K562 (cell line): ENCODE data around the gene WDR13. TPM values are rescaled to one million over a fixed set of nuclear protein-coding genes. Genes with fewer than 3 reads are reported as not detected.

Source experiments
- ATAC-seq: fragments of 200-7000 bp; cut with Tn5 transposase; 3 replicates; pipeline ENCODE4 v1.9.1; 2020; ENCODE audit warnings: moderate library complexity
- BruUV-seq: library from RNA; stranded (reverse); fragments of 400-500 nt; replicated peaks from 2 replicates; lab custom pipeline; 2021; lab: Mats Ljungman, UMichigan
- CTCF ChIA-PET: fragments of 300-600 bp; formaldehyde crosslinking; extraction: SDS; loops from one replicate; lab custom pipeline; 2021; ENCODE audit warnings: low intra/inter-chr PET ratio; lab: Yijun Ruan, JAX
- POLR2A ChIA-PET: fragments of 300-600, 350-650 bp; sonication (Branson Sonifier 250); formaldehyde crosslinking; extraction: SDS; loops from one replicate; lab custom pipeline; 2021; ENCODE audit warnings: antibody characterized with exemption, inconsistent platforms; lab: Yijun Ruan, JAX
- DNase-seq, 4 experiments: peaks; one replicate each; pipeline versions ENCODE4 v3.0.0 to v3.0.0-alpha.2; 2011 to 2018; ENCODE audit warnings: low spot score in 3 of 4, mixed read lengths in 3 of 4; ENCODE audit errors: extremely low read depth in 1 of 4
- FAIRE-seq: peaks from 2 replicates; lab custom pipeline; 2011; peaks lifted over from hg19 to GRCh38; lab: Jason Lieb, UNC
- H2AFZ ChIP-seq: 2 replicates; pipeline ENCODE4 v1.6.0; 2011; ENCODE audit warnings: low read depth, low read length, control low read depth, inconsistent platforms
- H3K27ac ChIP-seq: fragments of 200-600 bp; 3 replicates; pipeline ENCODE4 v1.8.0; 2011; ENCODE audit warnings: low read depth, mild to moderate bottlenecking, control low read depth, inconsistent platforms, low read length, moderate library complexity, mixed read lengths; ENCODE audit errors: extremely low read depth
- H3K27me3 ChIP-seq, 2 experiments: fragments of 300-600 bp in 1 of 2; 2 replicates in 1 of 2; 3 replicates in 1 of 2; pipeline versions ENCODE4 v1.6.0 to v1.8.0; 2011; ENCODE audit warnings: inconsistent platforms in 2 of 2, low read length in 2 of 2, mild to moderate bottlenecking in 1 of 2, mixed read lengths in 1 of 2, moderate library complexity in 1 of 2; ENCODE audit not compliant: control insufficient read depth in 2 of 2, insufficient read depth in 2 of 2
- H3K36me3 ChIP-seq: fragments of 300-600 bp; 3 replicates; pipeline ENCODE4 v1.8.0; 2011; ENCODE audit warnings: mild to moderate bottlenecking, low read length, inconsistent platforms; ENCODE audit not compliant: control insufficient read depth, insufficient read depth
- H3K4me1 ChIP-seq, 2 experiments: fragments of 200-600 bp in 1 of 2; replicated peaks in 1 of 2; 2 replicates in 1 of 2; 3 replicates in 1 of 2; pipeline versions ENCODE4 v1.5.1 to v1.8.0; 2011; ENCODE audit warnings: inconsistent platforms in 2 of 2, low read length in 2 of 2, mild to moderate bottlenecking in 1 of 2, mixed read lengths in 1 of 2, moderate library complexity in 1 of 2; ENCODE audit not compliant: control insufficient read depth in 2 of 2, insufficient read depth in 2 of 2
- H3K4me2 ChIP-seq: 2 replicates; pipeline ENCODE4 v1.6.1; 2011; ENCODE audit warnings: low read length, control low read depth, inconsistent platforms, mixed read lengths; ENCODE audit not compliant: insufficient read depth
- H3K4me3 ChIP-seq: fragments of 200-600 bp; sonication (generic), shearing (Covaris generic); 2 replicates; pipeline ENCODE4 v1.5.1; 2016; ENCODE audit warnings: control low read depth, inconsistent platforms
- H3K79me2 ChIP-seq: fragments of 200-600 bp; 3 replicates; pipeline ENCODE4 v1.8.0; 2011; ENCODE audit warnings: low read length, inconsistent platforms; ENCODE audit not compliant: control insufficient read depth, insufficient read depth
- H3K9ac ChIP-seq, 2 experiments: 2 replicates each; pipeline versions ENCODE4 v1.6.0 to v1.6.1; 2011; ENCODE audit warnings: low read depth in 2 of 2, low read length in 2 of 2, control low read depth in 1 of 2, inconsistent platforms in 1 of 2, mild to moderate bottlenecking in 1 of 2, mixed read lengths in 1 of 2; ENCODE audit not compliant: insufficient read depth in 1 of 2
- H3K9me1 ChIP-seq: one replicate; pipeline ENCODE4 v1.6.0; 2011; ENCODE audit warnings: inconsistent platforms, mild to moderate bottlenecking, low read length, moderate library complexity; ENCODE audit not compliant: control insufficient read depth, insufficient read depth
- H3K9me3 ChIP-seq: replicated peaks from 2 replicates; pipeline ENCODE4 v1.5.1; 2011; ENCODE audit warnings: low read depth, low read length, inconsistent platforms; ENCODE audit not compliant: control insufficient read depth, insufficient read depth
- H4K20me1 ChIP-seq: replicated peaks from 2 replicates; pipeline ENCODE4 v1.6.1; 2011; ENCODE audit warnings: low read length, inconsistent platforms, mixed read lengths; ENCODE audit not compliant: control insufficient read depth, insufficient read depth
- CTCF ChIP-seq, 3 experiments: IDR thresholded peaks in 2 of 3; conservative IDR thresholded peaks in 1 of 3; 2 replicates each; pipeline ENCODE4 v1.5.1; 2011 to 2012; ENCODE audit warnings: low read length in 3 of 3, mild to moderate bottlenecking in 3 of 3, control low read depth in 2 of 3, improper control_type of control experiment in 1 of 3, inconsistent platforms in 1 of 3, low read depth in 1 of 3, mixed read lengths in 1 of 3, moderate library complexity in 1 of 3; ENCODE audit not compliant: insufficient read depth in 2 of 3
- ESRRA ChIP-seq: fragments of 450-650 bp; IDR thresholded peaks from 2 replicates; pipeline ENCODE4 v1.6.1; 2014; ENCODE audit warnings: low read depth, mild to moderate bottlenecking, moderate library complexity, borderline replicate concordance
- HMBOX1 ChIP-seq: sonication (generic); IDR thresholded peaks from 2 replicates; pipeline ENCODE4 v1.6.1; 2016
- WGBS: fragments of 100-300 bp; shearing (Covaris generic); methylation state at CpG from one replicate; pipeline ENCODE4 v1.1.6; 2016; ENCODE audit warnings: low coverage, mixed read lengths; ENCODE audit not compliant: insufficient coverage; ENCODE audit errors: missing lambda C conversion rate; 5-methylcytosine and 5-hydroxymethylcytosine counted together
- in situ Hi-C: fragments of 300-500 bp; cut with MboI; formaldehyde crosslinking; loops from 4 replicates; pipeline ENCODE4 v1.15.0; 2018; ENCODE audit warnings: inconsistent platforms, mixed read lengths
- intact Hi-C: fragments of 100-400 bp; cut with micrococcal nuclease; formaldehyde crosslinking; loops from 2 replicates; pipeline ENCODE4 v1.14.2; 2022
- polyA plus RNA-seq, 8 experiments: library from polyadenylated mRNA; depleted of rRNA in 4 of 8; stranded (reverse) in 5 of 8; unstranded in 3 of 8; fragments of >200 nt; fragmentation: Nextera tagmentation in 2 of 8; fragmentation: Illumina TruSeq in 1 of 8; extraction: Ambion mirVana in 2 of 8; extraction: Trizol in 1 of 8; gene quantifications; 2 replicates each; pipeline versions ENCODE4 v1.2.1 to v1.2.3, GENCODE V29; 2011 to 2014; ENCODE audit warnings: inconsistent platforms in 1 of 8, missing spikeins in 1 of 8
- total RNA-seq, 7 experiments: library from RNA; depleted of rRNA in 6 of 7; stranded (reverse); fragments of >200 nt in 6 of 7; fragmentation: Illumina TruSeq in 2 of 7; extraction: Trizol in 2 of 7; gene quantifications; 2 replicates each; pipeline versions ENCODE4 v1.2.1 to v1.2.3, GENCODE V29; 2011 to 2021; ENCODE audit warnings: low replicate concordance in 1 of 7

WDR13 gene
- total and polyA plus RNA-seq, 9 of the 15 experiments (the other 6 are each of a cell fraction or from before 2014, with no cell fraction given): 7.4 to 70.5 (median 31.4) TPM

- no peak for FAIRE-seq
- H3K4me1 ChIP-seq: no peaks in the 10 kb centered on the region; a peak in 2 of 5 replicates
- no peak overlapping the region for H3K27ac ChIP-seq
- H3K27me3 ChIP-seq: no peaks in the 10 kb centered on the region
- peak in 2 of 4 experiments; percentile 9 to 23 for DNase-seq
- ChIA-PET CTCF (no interaction called here), POLR2A (no interaction called here)
- H3K9ac ChIP-seq: no peak overlapping the region
- no peak overlapping the region for H3K4me3 ChIP-seq
- no peaks in the 10 kb centered on the region for H4K20me1 ChIP-seq
- H3K9me3 ChIP-seq: no peaks in the 10 kb centered on the region
- in situ Hi-C loops (no loop called here), intact Hi-C loops (no loop called here)
- no peaks in the 10 kb centered on the region for H3K9me1 ChIP-seq
- H3K79me2 ChIP-seq: no peaks in the 10 kb centered on the region
- BruUV-seq: no TSS peak
- ATAC-seq: peak; percentile 51; the same call in 2 of the 3 replicates
- no peak overlapping the region for H2AFZ ChIP-seq
- TF ChIP-seq CTCF (IDR thresholded peaks at IDR 0.05 in 2 of 3, conservative IDR thresholded peaks at IDR 0.05 in 1 of 3; ENCODE audit: insufficient read depth in 2 of 3, low read depth in 1 of 3, low read length in 3 of 3): no peak
- TF ChIP-seq HMBOX1: peak; percentile 89
- TF ChIP-seq ESRRA: peak; percentile 91
- no peak overlapping the region for H3K4me2 ChIP-seq
- H3K36me3 ChIP-seq: no peaks in the 10 kb centered on the region
- WGBS: 11% methylated on average over 2 of the region's 2 CpGs
These were observed 14.4 kb downstream of the WDR13 start for GRCh38 chrX:48611703-48612102.
